Gastrocnemius medialis (tissue), 4 donors: ENCODE measurements around the gene FPR3. TPM values are rescaled to one million over a fixed set of nuclear protein-coding genes. Genes with fewer than 3 reads are reported as not detected.

ENCODE experiments used
- ATAC-seq, 2 donors: fragments of 150-250 bp; one replicate each; pipeline ENCODE4 v1.9.1; 2016
- DNase-seq, 2 donors: peaks; one replicate each; pipeline ENCODE4 v3.0.0-alpha.2; 2019
- H3K27ac ChIP-seq, 4 donors: fragments of 200-600 bp; sonication (generic); 1 replicate in 1 of 4; 2 replicates in 3 of 4; pipeline ENCODE4 v1.5.1; 2016 to 2018; ENCODE audit warnings: mild to moderate bottlenecking in 2 of 4, moderate library complexity in 1 of 4
- H3K27me3 ChIP-seq, 3 donors: fragments of 200-600 bp; sonication (generic) in 2 of 3; 1 replicate in 1 of 3; 2 replicates in 2 of 3; pipeline versions ENCODE4 v1.5.1 to v1.6.0; 2016 to 2019; ENCODE audit warnings: mild to moderate bottlenecking in 1 of 3, moderate library complexity in 1 of 3
- H3K36me3 ChIP-seq, 2 donors: fragments of 200-600 bp; sonication (generic) in 1 of 2; one replicate each; pipeline ENCODE4 v1.5.1; 2017 to 2018
- H3K4me1 ChIP-seq, 2 donors: fragments of 200-600 bp; sonication (generic) in 1 of 2; one replicate each; pipeline ENCODE4 v1.5.1; 2016 to 2017; ENCODE audit warnings: mild to moderate bottlenecking in 2 of 2
- H3K4me3 ChIP-seq, 4 donors: fragments of 200-600 bp; sonication (generic) in 3 of 4; 1 replicate in 1 of 4; 2 replicates in 3 of 4; pipeline ENCODE4 v1.5.1; 2016 to 2019; ENCODE audit warnings: mild to moderate bottlenecking in 2 of 4
- H3K9me3 ChIP-seq, 3 donors: fragments of 200-600 bp; sonication (generic) in 2 of 3; 1 replicate in 1 of 3; 2 replicates in 2 of 3; pipeline ENCODE4 v1.5.1; 2016 to 2019
- POLR2A ChIP-seq, 2 donors: fragments of 450-650 bp; IDR thresholded peaks; one replicate each; pipeline ENCODE4 v1.6.1; 2017; ENCODE audit warnings: antibody characterized with exemption in 2 of 2, mild to moderate bottlenecking in 2 of 2, moderate library complexity in 2 of 2
- in situ Hi-C, 4 donors: fragments of 200-750 bp; cut with MboI; loops; one replicate each; pipeline versions ENCODE4 v1.15.0 to v1.8.0; 2017; ENCODE audit warnings: low sequenced_read_pairs in 4 of 4
- intact Hi-C: fragments of 100-400 bp; cut with DNase I; formaldehyde crosslinking; loops from one replicate; pipeline ENCODE4 v1.15.1; 2023; ENCODE audit warnings: low total_unique reads
- total RNA-seq, 4 donors: library from RNA; depleted of rRNA; stranded (reverse); fragments of >200 nt; gene quantifications; one replicate each; pipeline versions ENCODE4 v1.1.0 to v1.2.3, GENCODE V29; 2016
- TF ChIP-seq, protein P1 (sequence below), 5 experiments: fragments of 450-650 bp in 3 of 5; fragments of 200-600 bp in 2 of 5; sonication (generic) in 2 of 5; IDR thresholded peaks in 4 of 5; conservative IDR thresholded peaks in 1 of 5; 1 replicate in 4 of 5; 2 replicates in 1 of 5; pipeline ENCODE4 v1.5.1; 2016 to 2019; ENCODE audit warnings: antibody characterized with exemption in 5 of 5, mild to moderate bottlenecking in 3 of 5, moderate library complexity in 3 of 5

FPR3 gene
- total RNA-seq, 4 donors from 2014 or later = 0.66 to 2.2 (median 1.4) TPM

DNA sequence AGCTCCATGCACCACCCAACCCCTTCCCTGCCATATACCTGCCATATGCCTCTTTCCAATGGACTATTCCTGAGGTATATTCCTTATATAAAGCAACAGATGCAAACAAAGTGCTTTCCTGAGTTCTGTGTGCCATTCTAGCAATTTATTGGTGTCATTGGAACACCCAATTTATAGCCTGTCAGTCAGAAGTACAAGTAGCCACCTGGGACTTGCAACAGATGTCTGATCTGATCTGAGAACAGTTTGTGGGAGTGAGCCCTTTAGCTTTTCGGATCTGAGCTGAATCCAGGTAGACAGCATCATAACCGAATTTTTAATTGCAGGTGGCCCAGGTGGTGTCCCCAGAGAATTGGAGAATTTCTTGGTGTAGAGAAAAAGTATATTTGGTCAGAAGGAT is 963 bp upstream of the FPR3 start:
- Histone ChIP-seq H3K9me3 (no peaks in the 10 kb centered on the region), H3K36me3 (no peaks in the 10 kb centered on the region), H3K27me3 (no peaks in the 10 kb centered on the region), H3K27ac (no peak overlapping the region), H3K4me3 (no peak overlapping the region), H3K4me1 (no peaks in the 10 kb centered on the region)
- intact Hi-C loops = no loop called here
- no peak for TF ChIP-seq POLR2A (IDR thresholded peaks at IDR 0.05)
- TF ChIP-seq, protein P1, sequence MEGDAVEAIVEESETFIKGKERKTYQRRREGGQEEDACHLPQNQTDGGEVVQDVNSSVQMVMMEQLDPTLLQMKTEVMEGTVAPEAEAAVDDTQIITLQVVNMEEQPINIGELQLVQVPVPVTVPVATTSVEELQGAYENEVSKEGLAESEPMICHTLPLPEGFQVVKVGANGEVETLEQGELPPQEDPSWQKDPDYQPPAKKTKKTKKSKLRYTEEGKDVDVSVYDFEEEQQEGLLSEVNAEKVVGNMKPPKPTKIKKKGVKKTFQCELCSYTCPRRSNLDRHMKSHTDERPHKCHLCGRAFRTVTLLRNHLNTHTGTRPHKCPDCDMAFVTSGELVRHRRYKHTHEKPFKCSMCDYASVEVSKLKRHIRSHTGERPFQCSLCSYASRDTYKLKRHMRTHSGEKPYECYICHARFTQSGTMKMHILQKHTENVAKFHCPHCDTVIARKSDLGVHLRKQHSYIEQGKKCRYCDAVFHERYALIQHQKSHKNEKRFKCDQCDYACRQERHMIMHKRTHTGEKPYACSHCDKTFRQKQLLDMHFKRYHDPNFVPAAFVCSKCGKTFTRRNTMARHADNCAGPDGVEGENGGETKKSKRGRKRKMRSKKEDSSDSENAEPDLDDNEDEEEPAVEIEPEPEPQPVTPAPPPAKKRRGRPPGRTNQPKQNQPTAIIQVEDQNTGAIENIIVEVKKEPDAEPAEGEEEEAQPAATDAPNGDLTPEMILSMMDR (IDR thresholded peaks at IDR 0.05 in 4 of 5, conservative IDR thresholded peaks at IDR 0.05 in 1 of 5) = no peak
- in situ Hi-C loops = no loop called here
- no peak for DNase-seq
- ATAC-seq = no peak

DNA sequence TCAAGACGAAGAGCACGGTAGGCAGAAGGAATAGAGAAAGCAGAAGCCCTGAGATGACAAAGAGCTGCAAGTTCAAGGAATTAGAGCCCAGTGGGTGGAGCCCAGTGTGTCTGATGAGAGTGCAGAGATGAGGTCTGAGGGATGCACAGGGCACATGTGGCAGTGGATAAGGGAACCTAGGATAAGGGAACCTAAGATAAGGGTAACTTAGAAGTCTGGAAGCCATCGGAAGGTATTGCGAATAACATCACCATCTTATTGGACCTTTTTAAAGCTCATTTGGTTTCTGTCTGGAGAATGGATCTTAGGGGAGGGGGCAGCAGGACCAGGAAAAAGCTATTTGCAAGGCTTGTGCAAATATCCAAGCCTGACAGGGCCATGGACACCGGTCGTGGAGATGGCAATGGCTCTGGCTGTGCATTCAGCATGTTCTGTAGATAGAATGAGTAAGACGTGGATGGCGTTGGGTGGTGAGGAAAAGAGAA is 1.3 kb downstream of the FPR3 start:
- no peak for ATAC-seq

DNA sequence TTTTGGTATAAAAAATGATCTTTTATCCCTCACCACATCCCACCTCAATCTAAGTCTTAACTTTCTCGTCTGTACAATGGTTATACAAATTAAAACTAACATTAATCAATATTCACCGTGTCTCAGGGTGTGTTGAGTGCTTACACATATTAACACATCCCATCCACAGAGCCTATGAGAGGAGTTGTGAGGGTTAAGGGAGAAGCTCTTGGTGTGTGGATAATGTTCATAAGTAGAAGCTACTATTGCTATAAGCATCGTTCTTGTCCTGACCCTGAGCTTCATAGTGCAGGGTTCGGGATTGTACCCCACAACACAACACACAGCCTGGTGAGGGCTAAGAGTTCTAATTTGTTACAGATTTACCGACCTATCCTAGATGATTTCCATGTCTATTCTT is 2.5 kb downstream of the FPR3 start:
- H3K27ac ChIP-seq = no peak overlapping the region
- TF ChIP-seq POLR2A (IDR thresholded peaks at IDR 0.05) = no peak
- TF ChIP-seq, protein P1 (IDR thresholded peaks at IDR 0.05 in 4 of 5, conservative IDR thresholded peaks at IDR 0.05 in 1 of 5) = no peak
- no peak overlapping the region for H3K4me3 ChIP-seq

More for the DNA sequence above, 1.3 kb downstream of the FPR3 start:
- H3K27me3 ChIP-seq = no peaks in the 10 kb centered on the region
- H3K4me3 ChIP-seq = peak overlapping the region in 1 of 4 donors; percentile 17
- H3K9me3 ChIP-seq = no peaks in the 10 kb centered on the region
- no peaks in the 10 kb centered on the region for H3K36me3 ChIP-seq
- in situ Hi-C loops (no loop called here), intact Hi-C loops (no loop called here)
- no peaks in the 10 kb centered on the region for H3K4me1 ChIP-seq
- TF ChIP-seq, protein P1 (IDR thresholded peaks at IDR 0.05 in 4 of 5, conservative IDR thresholded peaks at IDR 0.05 in 1 of 5) = no peak
- TF ChIP-seq POLR2A (IDR thresholded peaks at IDR 0.05) = no peak
- no peak overlapping the region for H3K27ac ChIP-seq
- DNase-seq = no peak

DNA sequence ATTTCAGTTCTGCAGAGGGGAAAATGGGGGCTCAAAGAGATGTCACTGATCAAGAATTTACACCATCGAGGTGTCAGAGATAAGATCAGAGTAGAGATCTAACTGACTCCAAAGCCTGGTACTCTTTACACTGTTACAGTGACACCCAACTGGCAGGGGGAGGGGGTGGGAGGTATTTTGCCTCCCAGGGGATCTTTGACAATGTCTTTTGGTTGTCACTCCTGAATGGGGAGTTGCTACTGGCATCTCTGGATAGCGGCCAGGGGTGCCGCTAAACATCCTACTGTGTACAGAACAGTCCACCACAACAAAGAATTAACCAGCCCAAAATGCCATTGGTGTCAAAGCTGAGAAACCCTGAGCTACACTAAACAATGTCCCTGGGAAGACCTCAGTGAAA is 3.1 kb downstream of the FPR3 start:
- TF ChIP-seq, protein P1 (IDR thresholded peaks at IDR 0.05 in 4 of 5, conservative IDR thresholded peaks at IDR 0.05 in 1 of 5) = no peak
- TF ChIP-seq POLR2A (IDR thresholded peaks at IDR 0.05) = no peak
- H3K27me3 ChIP-seq = no peaks in the 10 kb centered on the region
- no peak for DNase-seq
- H3K36me3 ChIP-seq = no peaks in the 10 kb centered on the region
- no peak for ATAC-seq
- H3K9me3 ChIP-seq = no peaks in the 10 kb centered on the region
- in situ Hi-C loops = no loop called here
- H3K4me1 ChIP-seq = no peaks in the 10 kb centered on the region
- intact Hi-C loops = no loop called here
- no peak overlapping the region for H3K27ac ChIP-seq
- H3K4me3 ChIP-seq = no peak overlapping the region

More for the DNA sequence above, 2.5 kb downstream of the FPR3 start:
- no peak for DNase-seq
- in situ Hi-C loops (no loop called here), intact Hi-C loops (no loop called here)
- Histone ChIP-seq H3K27me3 (no peaks in the 10 kb centered on the region), H3K9me3 (no peaks in the 10 kb centered on the region), H3K36me3 (no peaks in the 10 kb centered on the region), H3K4me1 (no peaks in the 10 kb centered on the region)
- no peak for ATAC-seq
